ENCODE measurements around the gene PML. TPM values are rescaled to one million over a fixed set of nuclear protein-coding genes. Genes with fewer than 3 reads are reported as not detected.

Gene PML
- total RNA-seq, 1 experiment from 2014 or later, result 39.2 TPM

Small RNAs within 50 kb of the gene (small RNA-seq; reads per million reads assigned to genes)
- not detected for gene RN7SL429P

Other genes starting within 250 kb of the PML start
- 0.53 and 1.1 TPM in 2 replicates for gene INSYN1, start 241.4 kb upstream of the PML start, total RNA-seq (2014; rRNA removed; shearing (Covaris generic))
- not detected in 2 replicates for gene TBC1D21, start 121.2 kb upstream of the PML start, total RNA-seq (2014; rRNA removed; shearing (Covaris generic))
- 51.8 and 67.5 TPM in 2 replicates for gene LOXL1, start 68.3 kb upstream of the PML start, total RNA-seq (2014; rRNA removed; shearing (Covaris generic))
- 27.5 and 28.3 TPM in 2 replicates for gene STOML1, start 2.4 kb upstream of the PML start, total RNA-seq (2014; rRNA removed; shearing (Covaris generic))
- not detected in 2 replicates for gene GOLGA6A, start 87.8 kb downstream of the PML start, total RNA-seq (2014; rRNA removed; shearing (Covaris generic))
- gene ISLR2, start 135.9 kb downstream of the PML start, total RNA-seq (2014; rRNA removed; shearing (Covaris generic)), result not detected in 2 replicates
- gene ISLR, start 179.0 kb downstream of the PML start, total RNA-seq (2014; rRNA removed; shearing (Covaris generic)), result 0.05 TPM in 1 of 2 replicates, not detected in the other
- gene STRA6, start 208.1 kb downstream of the PML start, total RNA-seq (2014; rRNA removed; shearing (Covaris generic)), result 0.10 TPM in 1 of 2 replicates, not detected in the other
- gene CCDC33, start 241.6 kb downstream of the PML start, total RNA-seq (2014; rRNA removed; shearing (Covaris generic)), result not detected in 2 replicates

All from HT1080 (cell line).